Measurements from ENCODE around the gene LMO2. TPM values are rescaled to one million over a fixed set of nuclear protein-coding genes. Genes with fewer than 3 reads are reported as not detected.

LMO2 gene
- total RNA-seq, 1 donor from 2014 or later, result 12.7 TPM

- Mint-ChIP-seq H3K36me3 (no peaks in the 10 kb centered on the region), H3K9me3 (no peaks in the 10 kb centered on the region), H3K4me3 (no peak overlapping the region), H3K27me3 (peaks cover 25% of the 10 kb centered on the region), H3K27ac (no peak overlapping the region), H3K4me1 (ENCODE audit: unreplicated experiment) (no peaks in the 10 kb centered on the region)
- TF ChIP-seq CTCF (conservative IDR thresholded peaks at IDR 0.05), result no peak
- DNase-seq (ENCODE audit: extremely low spot score, unreplicated experiment), result no peak
Observed at GRCh38 chr11:33884601-33885000, 7.3 kb downstream of the LMO2 start.

GRCh38 chr11:33884035-33884434 lies 7.8 kb downstream of the LMO2 start:
- Mint-ChIP-seq H3K27me3 (peaks cover 25% of the 10 kb centered on the region), H3K27ac (no peak overlapping the region), H3K4me1 (ENCODE audit: unreplicated experiment) (no peaks in the 10 kb centered on the region), H3K4me3 (no peak overlapping the region), H3K36me3 (no peaks in the 10 kb centered on the region), H3K9me3 (no peaks in the 10 kb centered on the region)
- no peak for TF ChIP-seq CTCF (conservative IDR thresholded peaks at IDR 0.05)
- no peak for DNase-seq (ENCODE audit: extremely low spot score, unreplicated experiment)

- Mint-ChIP-seq H3K9me3 (no peaks in the 10 kb centered on the region), H3K27me3 (peaks cover 36% of the 10 kb centered on the region), H3K4me3 (no peak overlapping the region), H3K36me3 (no peaks in the 10 kb centered on the region), H3K27ac (no peak overlapping the region), H3K4me1 (ENCODE audit: unreplicated experiment) (no peaks in the 10 kb centered on the region)
- TF ChIP-seq CTCF (conservative IDR thresholded peaks at IDR 0.05), result no peak
- no peak for DNase-seq (ENCODE audit: extremely low spot score, unreplicated experiment)
Observed at GRCh38 chr11:33881651-33882503, 10.0 kb downstream of the LMO2 start.

GRCh38 chr11:33880979-33881378 lies 10.9 kb downstream of the LMO2 start:
- Mint-ChIP-seq H3K4me3 (no peak overlapping the region), H3K27me3 (peaks cover 44% of the 10 kb centered on the region), H3K9me3 (no peaks in the 10 kb centered on the region), H3K4me1 (ENCODE audit: unreplicated experiment) (no peaks in the 10 kb centered on the region), H3K27ac (no peak overlapping the region), H3K36me3 (no peaks in the 10 kb centered on the region)
- no peak for TF ChIP-seq CTCF (conservative IDR thresholded peaks at IDR 0.05)
- no peak for DNase-seq (ENCODE audit: extremely low spot score, unreplicated experiment)

GRCh38 chr11:33879375-33879774 lies 12.5 kb downstream of the LMO2 start:
- H3K4me3 Mint-ChIP-seq, result no peak overlapping the region
- H3K9me3 Mint-ChIP-seq, result no peaks in the 10 kb centered on the region
- H3K27ac Mint-ChIP-seq, result no peak overlapping the region
- peaks cover 55% of the 10 kb centered on the region for H3K27me3 Mint-ChIP-seq
- H3K4me1 Mint-ChIP-seq (ENCODE audit: unreplicated experiment), result no peaks in the 10 kb centered on the region
- no peak for TF ChIP-seq CTCF (conservative IDR thresholded peaks at IDR 0.05)
- no peak for DNase-seq (ENCODE audit: extremely low spot score, unreplicated experiment)
- H3K36me3 Mint-ChIP-seq, result no peaks in the 10 kb centered on the region

Measured in type B pancreatic cell (in vitro differentiated cells).